GM18499 (cell line): Measurements from ENCODE around the gene DYNLL2.
"Not testable (repeated sequence)": the region's sequence is repeated elsewhere in the genome, so short reads cannot be mapped to it uniquely, and the experiment has no call there.

ENCODE experiments used
- ATAC-seq: cut with Tn5 transposase; IDR thresholded peaks from one replicate; pipeline ENCODE4 v1.9.1; 2021; ENCODE audit warnings: moderate number of reproducible peaks; ENCODE audit not compliant: insufficient read depth, unreplicated experiment

DYNLL2 gene

DNA sequence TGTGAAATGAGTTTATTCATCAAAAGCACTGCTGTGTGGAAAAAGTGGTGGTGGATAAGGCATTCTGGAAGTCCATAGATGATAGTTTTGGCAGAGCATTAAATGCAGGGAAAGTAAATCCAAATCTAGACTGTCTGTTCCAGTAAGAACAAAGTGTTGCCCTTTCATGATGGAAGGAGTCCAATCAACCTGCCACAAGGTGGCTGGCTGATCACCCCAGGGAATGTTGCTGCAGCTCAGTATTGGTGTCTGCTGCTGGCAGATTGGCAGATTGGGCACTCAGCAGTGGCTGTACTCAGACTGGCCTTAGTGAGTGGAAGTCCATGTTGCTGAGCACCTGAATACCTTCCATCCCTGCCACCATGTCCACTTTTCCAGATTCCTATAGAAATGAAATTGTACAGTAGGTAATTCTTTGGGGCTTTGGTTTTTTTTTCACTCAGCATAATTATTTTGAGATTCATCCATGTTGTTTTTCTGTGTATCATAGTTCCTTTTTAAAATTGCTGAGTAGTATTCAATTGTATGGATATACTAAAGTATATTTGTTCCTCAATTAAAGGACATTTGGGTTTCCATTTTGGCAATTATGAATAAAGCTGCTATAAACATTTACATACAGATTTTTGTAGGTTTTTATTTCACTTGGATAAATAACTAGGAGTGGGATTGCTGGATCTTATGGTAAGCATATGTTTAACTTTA lies 14.3 kb downstream of the DYNLL2 start:
- no peak for ATAC-seq

DNA sequence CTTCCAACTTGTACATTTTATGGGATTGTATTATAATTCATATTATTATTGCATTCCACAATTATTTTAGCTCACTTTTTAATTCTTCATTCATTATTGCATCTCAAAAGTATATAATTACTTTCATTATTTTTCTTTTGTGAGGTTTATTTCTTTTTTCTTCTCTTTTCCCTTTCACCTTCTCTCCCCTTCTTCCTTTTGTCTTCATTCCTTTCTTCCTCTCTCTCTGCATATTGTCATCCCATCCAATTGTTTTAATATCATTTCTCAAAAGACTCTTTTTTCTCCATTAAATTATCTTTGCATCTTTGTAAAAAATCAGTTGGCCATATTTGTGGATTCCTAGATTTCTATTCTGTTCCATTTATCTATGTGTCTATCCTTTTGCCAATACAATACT lies 17.3 kb downstream of the DYNLL2 start:
- ATAC-seq = no peak

DNA sequence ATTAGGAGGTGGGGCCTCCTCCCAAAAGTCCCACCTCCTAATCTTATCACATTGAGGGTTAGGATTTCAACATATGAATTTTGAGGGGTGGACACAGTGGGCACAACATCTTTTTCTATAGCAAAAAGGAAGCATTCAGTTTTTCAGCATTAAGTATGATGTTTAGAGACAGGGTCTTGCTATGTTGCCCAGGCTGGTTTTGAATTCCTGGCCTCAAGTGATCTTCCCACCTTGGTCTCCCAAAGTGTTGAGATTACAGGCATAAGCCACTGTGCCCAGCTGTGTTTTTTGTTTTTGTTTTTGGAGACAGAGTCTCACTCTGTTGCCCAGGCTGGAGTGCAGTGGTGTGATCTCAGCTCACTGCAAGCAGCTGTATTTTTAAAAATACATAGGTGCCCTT lies 18.7 kb downstream of the DYNLL2 start:
- ATAC-seq = not testable (repeated sequence)

DNA sequence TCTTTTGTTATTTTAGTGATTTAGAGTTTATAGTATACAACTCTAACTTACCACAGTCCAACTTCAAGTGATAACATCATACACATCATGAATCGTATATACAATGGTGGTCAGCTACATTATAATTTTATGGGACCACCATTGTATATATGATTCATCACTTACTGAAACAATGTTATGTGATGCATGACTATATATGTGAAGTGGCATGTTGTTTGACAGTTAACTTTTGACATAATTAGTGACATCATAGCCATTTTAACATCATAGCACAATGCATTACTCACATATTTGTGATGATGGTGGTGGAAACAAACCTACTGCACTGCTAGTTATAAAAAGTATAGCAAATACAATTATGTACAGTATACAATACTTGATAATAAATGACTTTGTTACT lies 21.9 kb downstream of the DYNLL2 start:
- ATAC-seq = no peak

DNA sequence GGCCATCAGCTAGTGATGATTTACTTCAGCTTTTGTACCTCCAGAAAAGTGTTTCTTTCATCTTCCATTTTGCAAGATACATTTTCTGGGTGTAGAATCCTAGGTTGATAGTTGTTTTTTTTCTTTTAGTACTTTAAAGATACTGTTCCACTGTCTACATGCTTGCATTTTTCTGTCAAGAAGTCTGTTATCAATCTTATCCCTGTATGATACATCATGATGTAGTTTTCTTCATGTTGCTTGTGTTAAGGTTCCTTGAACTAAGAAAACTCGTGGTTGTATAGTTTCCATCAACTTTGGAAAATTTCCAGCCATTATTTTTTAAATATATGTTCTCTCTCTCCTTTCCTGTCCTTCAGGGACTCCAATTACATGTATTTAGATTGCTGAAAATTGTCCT lies 24.1 kb downstream of the DYNLL2 start:
- ATAC-seq = no peak

DNA sequence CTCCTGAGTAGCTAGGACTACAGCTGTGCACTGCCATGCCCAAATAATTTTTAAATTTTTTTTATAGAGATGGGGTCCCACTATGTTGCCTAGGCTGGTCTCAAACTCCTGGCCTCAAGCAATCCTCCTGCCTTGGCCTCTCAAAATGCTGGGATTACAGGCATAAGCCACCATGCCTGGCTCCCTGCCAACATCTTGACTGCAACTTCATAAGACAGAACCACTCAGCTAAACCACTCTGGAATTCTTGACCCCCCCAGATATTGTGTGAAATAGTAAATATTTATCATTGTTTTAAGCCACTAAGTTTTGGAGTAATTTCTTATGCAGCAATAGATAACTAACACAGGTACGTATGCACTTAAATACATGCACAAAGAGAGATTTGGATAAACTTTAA lies 26.0 kb downstream of the DYNLL2 start:
- ATAC-seq = no peak

DNA sequence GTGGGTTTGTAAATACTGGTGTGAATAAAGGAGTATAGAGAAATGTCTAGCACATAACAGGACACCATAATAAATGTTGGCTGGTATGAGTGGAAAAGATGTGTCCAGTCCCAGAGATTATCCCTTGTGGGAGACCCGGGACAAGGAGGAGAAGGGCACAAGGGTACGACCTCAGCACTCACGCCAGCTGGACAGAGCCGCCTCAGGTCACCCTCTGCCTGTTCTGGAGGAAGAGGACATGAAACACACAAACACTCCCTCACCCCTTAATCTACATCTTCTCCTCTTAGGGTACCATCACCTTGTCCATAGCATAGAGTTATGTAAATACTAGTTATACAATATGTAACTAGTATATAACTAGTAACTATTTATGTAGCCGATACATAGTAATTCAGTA lies 26.8 kb downstream of the DYNLL2 start:
- ATAC-seq = no peak

DNA sequence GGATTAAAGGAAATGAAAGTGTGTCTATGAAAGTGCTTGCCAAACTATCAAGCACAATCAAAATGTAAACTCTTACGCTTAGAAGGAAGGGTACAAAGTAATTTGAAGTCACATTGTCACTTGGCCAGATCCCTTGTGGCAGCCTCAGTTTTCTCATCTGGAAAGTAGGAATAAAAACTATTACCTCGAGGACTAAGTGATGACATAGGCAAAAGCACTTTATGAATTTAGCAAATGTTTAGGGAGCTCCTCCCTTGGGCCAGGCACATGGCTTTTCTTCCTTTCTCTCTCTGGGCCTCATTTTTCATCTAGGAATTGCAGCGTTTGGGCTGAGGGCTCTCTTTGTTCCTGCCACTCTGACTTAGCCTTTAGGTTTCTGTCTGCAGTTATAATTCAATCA lies 28.5 kb downstream of the DYNLL2 start:
- ATAC-seq = no peak

DNA sequence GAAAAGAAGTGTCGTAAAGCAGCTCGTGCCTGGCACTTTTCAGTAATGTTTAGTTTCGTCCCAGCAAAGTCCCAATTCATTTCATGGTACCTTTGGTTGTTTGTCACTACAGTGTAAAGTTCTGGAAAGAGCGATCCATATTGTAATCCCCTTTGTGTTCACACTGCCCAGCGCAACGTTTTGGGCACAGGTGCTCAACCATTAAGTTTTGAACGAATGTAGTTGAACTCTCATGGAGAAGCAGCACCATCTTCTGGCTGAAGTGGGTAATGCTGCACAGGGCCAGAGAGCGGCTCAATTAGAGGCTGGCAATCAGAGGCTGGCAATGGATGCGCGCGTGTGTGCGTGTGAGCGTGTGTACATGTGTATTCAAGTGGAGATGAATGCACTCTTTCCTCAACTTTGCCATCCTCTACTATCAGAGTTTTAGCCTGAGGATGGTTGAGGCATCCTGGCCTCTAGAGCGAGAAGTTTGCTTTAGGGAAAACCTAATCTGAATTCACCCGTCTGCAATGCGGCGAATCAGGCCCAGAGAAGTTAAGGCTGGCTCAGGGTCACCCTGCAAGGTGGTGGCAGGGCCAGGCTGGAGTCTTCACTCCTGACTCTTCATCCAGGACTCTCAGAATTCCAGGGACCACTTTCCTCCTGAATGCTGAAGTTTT lies 29.9 kb downstream of the DYNLL2 start:
- no peak for ATAC-seq

DNA sequence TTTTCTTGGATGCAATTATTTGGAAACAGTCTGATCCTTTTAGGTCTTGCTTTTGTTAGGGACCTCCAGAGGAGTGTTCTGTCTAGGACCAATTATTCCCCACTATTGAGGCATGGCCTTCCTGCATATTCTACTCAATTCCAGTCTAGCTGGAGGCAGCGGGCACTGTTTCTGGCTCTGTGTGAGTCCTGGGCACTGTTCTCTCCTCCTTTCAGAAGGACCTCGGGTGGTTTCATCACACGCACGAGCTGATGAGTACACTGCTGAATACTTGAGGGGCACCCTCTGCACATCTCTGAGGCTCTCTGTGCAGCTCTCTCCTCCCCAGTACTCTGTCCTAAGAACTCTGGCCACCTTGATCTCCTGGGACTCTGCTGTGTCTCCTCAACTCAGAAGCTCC lies 30.7 kb downstream of the DYNLL2 start:
- ATAC-seq = no peak

DNA sequence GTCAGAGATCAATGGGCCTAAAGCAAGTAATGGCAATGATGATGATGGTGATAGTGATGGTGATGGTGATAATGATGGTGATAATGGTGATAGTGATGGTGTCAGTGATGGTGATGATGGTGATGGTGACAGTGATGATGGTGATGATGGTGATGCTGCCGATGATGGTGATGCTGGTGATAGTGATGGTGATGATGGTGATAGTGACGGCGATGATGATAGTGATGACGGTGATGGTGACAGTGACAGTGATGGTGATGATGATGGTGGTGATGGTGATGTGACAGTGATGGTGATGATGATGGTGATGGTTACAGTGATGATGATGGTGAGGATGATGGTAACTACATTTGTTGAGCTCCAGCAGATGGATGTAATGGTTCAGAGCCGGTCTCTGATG lies 34.2 kb downstream of the DYNLL2 start:
- no peak for ATAC-seq

DNA sequence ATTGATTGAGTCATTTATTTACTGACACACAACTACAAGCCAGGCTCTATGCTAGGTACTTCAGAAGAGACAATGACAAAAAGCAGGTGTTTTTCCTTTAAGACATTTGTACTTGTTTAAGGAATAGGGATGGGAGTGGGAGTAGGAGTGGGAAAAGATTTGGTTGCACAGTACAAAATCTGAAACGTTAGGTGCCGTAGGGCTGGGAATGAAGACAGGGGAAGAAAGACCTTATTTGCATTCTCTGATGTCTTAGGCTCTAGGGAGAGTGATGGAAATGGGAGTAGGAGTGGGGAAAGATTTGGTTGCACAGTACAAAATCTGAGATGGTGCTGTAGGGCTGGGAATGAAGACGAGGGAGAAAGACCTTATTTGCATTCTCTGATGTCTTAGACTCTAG lies 36.3 kb downstream of the DYNLL2 start:
- no peak for ATAC-seq

DNA sequence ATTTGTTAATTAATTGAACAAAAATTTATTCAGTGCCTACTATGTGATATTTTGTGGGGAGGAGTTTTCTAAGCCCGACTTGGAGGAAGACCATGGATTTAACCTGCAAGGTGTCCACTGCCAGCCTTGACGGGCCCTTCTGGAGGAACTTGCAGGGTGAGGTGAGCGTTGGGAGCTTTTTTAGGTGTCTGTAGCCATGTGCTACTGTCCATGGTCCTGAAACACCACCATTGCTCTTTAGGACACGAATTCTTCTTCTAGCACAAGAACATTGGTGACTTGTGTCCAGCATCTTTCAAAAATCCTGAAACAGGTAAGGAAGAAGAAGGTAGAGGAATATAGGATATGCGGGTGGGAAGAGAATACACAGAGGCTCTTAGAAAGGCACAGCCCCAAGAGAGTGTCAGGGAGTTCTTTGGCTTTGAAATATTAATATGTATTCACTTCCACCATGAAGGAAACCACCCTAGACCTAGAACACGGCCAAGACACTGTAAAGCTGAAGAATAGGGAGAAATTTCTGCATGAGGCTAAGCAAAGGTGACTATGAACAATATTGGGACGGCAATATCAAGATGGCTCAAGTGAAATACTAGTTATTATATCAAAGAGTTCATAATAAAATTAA lies 37.1 kb downstream of the DYNLL2 start:
- ATAC-seq = no peak

DNA sequence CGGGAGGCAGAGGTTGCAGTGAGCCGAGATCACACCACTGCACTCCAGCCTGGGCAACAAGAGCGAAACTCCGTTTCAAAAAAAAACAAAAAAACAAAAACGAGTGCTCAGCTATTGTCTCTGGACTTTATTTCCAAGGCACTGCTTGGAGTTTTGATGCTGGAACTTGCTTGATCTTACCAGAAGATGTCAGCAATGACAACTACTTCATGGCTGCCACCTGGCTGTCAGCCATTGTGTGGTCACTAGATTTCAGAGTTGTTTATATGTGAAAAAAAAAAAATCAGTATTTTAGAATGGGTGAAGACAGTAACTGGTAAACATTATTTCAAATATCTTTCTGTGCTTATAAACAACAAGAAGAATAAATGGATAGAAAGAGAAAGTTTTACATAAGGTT lies 38.7 kb downstream of the DYNLL2 start:
- ATAC-seq = no peak

DNA sequence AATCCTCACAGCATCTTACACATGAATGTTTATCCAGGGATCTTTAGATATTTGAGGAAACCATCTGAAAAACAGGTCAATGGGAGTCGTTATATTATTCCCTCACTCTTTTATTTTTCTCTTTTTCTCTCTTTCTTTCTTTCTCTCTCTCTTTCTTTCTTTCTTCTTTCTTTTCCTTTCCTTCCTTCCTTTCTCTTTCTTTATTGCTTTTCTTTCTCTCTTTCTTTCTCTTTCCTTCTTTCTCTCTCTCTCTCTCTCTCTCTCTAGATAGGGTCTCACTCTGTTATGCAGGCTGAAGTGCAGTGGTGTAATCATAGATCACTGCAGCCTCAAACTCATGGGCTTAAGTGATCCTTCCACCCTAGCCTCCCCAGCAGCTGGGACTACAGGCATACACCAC lies 44.6 kb downstream of the DYNLL2 start:
- no peak for ATAC-seq

DNA sequence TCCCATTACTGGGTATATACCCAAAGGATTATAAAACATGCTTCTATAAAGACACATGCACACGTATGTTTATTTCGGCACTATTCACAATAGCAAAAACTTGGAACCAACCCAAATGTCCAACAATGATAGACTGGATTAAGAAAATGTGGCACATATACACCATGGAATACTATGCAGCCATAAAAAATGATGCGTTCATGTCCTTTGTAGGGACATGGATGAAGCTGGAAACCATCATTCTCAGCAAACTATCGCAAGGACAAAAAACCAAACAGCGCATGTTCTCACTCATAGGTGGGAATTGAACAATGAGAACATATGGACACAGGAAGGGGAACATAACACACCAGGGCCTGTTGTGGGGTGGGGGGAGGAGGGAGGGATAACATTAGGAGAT lies 49.5 kb downstream of the DYNLL2 start:
- ATAC-seq = not testable (repeated sequence)

DNA sequence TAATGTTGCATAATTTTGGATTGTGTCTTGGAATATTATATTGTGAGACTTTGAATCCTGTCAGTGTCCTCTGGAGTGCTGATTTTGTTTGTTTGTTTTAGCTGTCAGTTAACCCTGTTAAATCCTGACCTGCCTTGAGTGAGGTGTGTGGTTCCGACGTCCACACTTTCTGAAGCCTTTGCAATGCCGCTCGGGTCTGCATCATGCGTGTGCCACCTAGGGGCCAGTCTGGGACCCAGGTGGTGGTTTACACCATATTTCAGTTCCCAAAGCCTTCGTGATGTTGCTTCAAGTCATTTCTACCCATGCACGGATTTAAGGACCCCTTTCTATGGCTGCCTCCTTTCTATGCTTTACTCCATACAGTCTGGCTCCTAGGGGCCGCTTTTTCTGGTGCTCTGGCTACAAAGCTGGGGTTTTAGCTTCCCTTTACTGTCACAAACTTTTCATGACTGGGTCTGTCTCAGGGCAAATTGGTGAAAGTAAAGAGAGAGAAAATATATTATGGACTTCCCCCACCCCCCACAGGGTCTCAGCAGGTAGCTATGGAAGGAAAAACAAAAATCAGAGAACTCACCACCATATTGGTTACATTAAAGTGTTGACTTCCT lies 53.6 kb downstream of the DYNLL2 start:
- ATAC-seq = no peak

DNA sequence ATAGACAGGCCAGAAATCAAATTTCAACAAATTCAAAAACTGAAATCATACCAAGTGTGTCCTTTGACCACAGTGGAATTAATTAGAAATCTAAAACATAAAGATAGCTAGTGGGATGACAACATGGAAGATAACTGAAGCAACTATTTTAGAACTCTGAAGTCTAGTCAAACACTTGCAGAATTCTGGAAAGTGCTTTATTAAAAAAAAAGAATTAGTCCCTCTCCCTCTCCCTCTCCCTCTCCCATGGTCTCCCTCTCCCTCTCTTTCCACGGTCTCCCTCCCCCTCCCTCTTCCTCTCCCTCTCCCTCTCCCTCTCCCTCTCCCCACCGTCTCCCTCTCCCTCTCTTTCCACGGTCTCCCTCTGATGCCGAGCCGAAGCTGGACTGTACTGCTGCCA lies 58.3 kb downstream of the DYNLL2 start:
- no peak for ATAC-seq

DNA sequence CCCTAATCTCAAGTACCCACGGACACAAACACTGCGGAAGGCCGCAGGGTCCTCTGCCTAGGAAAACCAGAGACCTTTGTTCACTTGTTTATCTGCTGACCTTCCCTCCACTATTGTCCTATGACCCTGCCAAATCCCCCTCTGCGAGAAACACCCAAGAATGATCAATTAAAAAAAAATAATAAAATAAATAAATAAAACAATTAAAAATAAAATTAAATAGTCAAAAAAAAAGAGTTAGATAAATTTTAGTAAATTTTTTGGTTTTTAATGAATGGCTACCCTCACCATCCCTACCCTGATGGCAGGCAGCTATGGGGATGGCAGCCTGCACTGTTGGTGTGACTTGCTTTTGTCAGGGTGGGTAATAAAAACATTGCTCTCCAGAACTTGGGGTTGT lies 60.1 kb downstream of the DYNLL2 start:
- ATAC-seq = not testable (repeated sequence)

DNA sequence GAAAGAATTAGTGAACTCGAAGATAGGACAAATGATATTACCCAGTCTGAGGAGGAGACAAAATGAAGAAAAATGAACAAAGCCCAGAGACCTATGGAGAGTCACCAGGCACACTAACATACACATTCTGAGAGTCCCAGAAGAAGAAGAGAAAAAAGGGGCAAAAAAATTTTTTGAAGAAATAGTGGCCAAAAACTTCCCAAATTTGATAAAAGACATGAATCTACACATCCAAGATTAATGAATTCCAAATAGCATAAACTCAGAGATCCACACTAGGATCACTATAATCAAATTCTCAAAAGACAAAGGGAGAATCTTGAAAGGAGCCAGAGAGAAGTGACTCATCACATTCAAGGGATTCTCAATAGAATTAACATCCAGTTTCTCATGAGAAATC lies 61.6 kb downstream of the DYNLL2 start:
- no peak for ATAC-seq
